Upper lobe of left lung (tissue), 6 donors: Measurements from ENCODE around the gene TMEM8B. TPM values are rescaled to one million over a fixed set of nuclear protein-coding genes. Genes with fewer than 3 reads are reported as not detected.
"Not testable (repeated sequence)": the region's sequence is repeated elsewhere in the genome, so short reads cannot be mapped to it uniquely, and the experiment has no call there.

Experiments
- ATAC-seq, 2 donors: fragments of 200-7000 bp; cut with Tn5 transposase; one replicate each; pipeline ENCODE4 v1.9.1; 2022; ENCODE audit warnings: mild to moderate bottlenecking in 2 of 2, moderate library complexity in 2 of 2; ENCODE audit not compliant: low FRiP score in 2 of 2
- DNase-seq, 2 donors: peaks; one replicate each; pipeline ENCODE4 v3.0.0-alpha.2; 2019 to 2020
- H3K27ac ChIP-seq, 4 donors: fragments of 200-600 bp; sonication (generic); one replicate each; pipeline ENCODE4 v1.5.1; 2016 to 2019
- H3K27me3 ChIP-seq, 4 donors: fragments of 200-600 bp; sonication (generic); one replicate each; pipeline ENCODE4 v1.5.1; 2017 to 2019
- H3K36me3 ChIP-seq, 4 donors: fragments of 200-600 bp; sonication (generic); one replicate each; pipeline ENCODE4 v1.5.1; 2016 to 2019
- H3K4me1 ChIP-seq, 4 donors: fragments of 200-600 bp; sonication (generic); one replicate each; pipeline ENCODE4 v1.5.1; 2018 to 2019
- H3K4me3 ChIP-seq, 4 donors: fragments of 200-600 bp; sonication (generic); one replicate each; pipeline ENCODE4 v1.5.1; 2017 to 2019; ENCODE audit warnings: mild to moderate bottlenecking in 2 of 4, moderate library complexity in 1 of 4
- H3K9me3 ChIP-seq, 4 donors: fragments of 200-600 bp; sonication (generic); one replicate each; pipeline ENCODE4 v1.5.1; 2018 to 2019
- EP300 ChIP-seq, 4 donors: sonication (generic); formaldehyde crosslinking; IDR thresholded peaks; one replicate each; pipeline ENCODE4 v1.5.1; 2017; ENCODE audit warnings: antibody characterized with exemption in 4 of 4, control low read depth in 2 of 4
- POLR2A ChIP-seq, 4 donors: fragments of 450-650 bp; IDR thresholded peaks; one replicate each; pipeline ENCODE4 v1.5.1; 2016 to 2017; ENCODE audit warnings: antibody characterized with exemption in 4 of 4, mild to moderate bottlenecking in 2 of 4
- POLR2AphosphoS5 ChIP-seq, 2 donors: sonication (generic); formaldehyde crosslinking; IDR thresholded peaks; one replicate each; pipeline ENCODE4 v1.5.1; 2017; ENCODE audit warnings: antibody characterized with exemption in 2 of 2
- WGBS, 2 donors: methylation state at CpG; one replicate each; pipeline ENCODE4 v1.1.5; 2017 to 2018; 5-methylcytosine and 5-hydroxymethylcytosine counted together
- total RNA-seq, 6 donors: library from RNA; depleted of rRNA in 4 of 6; stranded (reverse); fragments of >200 nt in 4 of 6; gene quantifications; one replicate each; pipeline versions ENCODE4 v1.1.0 to v1.2.1, GENCODE V29; 2016 to 2021
- TF ChIP-seq, protein P1 (sequence below), 6 experiments: fragments of 450-650 bp in 4 of 6; fragments of 200-600 bp in 2 of 6; sonication (generic) in 2 of 6; IDR thresholded peaks; one replicate each; pipeline ENCODE4 v1.5.1; 2016 to 2019; ENCODE audit warnings: antibody characterized with exemption in 6 of 6
- donor health status: DM: no; HTN: no; CAD: no; lungs with moderate emphysema.
- donor health status: DM: no; HTN: yes; CAD: no; lungs with severe emphysema.

The TMEM8B gene
- total RNA-seq, 6 donors from 2014 or later, result 6.5 to 21.0 (median 10.0) TPM

DNA sequence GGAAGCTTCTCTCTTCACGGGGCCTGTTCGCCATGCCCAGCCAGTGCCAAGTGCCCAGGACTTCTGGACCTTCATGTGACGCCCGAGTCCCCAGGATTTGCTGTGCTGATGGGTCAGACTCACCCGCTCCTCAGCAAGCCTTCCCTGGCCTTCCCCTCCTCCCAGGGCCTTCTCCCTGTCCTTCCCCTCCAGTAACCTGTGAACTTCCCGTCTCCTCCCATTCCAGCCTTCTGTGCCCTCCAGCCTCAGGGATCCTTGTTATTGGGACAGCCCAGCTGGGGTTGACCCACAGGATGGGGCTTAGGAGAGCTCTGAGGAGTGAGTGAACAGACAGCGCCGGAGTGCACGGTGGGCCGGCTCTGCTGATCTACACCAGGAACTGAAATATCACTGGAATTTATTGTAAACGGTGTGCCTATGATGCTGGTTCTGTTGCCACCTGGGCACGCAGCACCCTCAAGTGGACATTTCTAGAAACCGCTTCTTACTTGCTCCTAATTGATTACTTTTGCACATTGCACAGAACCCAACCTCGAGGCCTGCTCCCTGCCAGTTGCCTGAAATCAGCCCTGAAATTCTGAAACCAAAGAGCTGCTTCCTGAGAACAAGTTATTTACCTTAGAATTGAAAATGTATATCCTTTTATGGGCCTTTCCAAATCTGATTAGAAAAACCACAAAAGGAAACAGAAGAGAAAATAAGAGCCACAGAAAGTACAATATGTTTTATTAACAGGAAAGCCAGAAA, 81.8 kb downstream of the TMEM8B start:
- Histone ChIP-seq H3K9me3 (no peaks in the 10 kb centered on the region), H3K4me1 (peaks cover 52 to 76% (median 66%) of the 10 kb centered on the region in 4 donors), H3K36me3 (no peaks in the 10 kb centered on the region), H3K27me3 (no peaks in the 10 kb centered on the region), H3K27ac (peak overlapping the region; percentile 94 to 98 (median 95)), H3K4me3 (peak overlapping the region in 3 of 4 donors; percentile 30 to 46 (median 41))
- DNase-seq (peak; percentile 46 to 55), ATAC-seq (no peak)
- 43 to 46% methylated on average over 10 to 14 of the region's 14 CpGs for WGBS, 2 donors
- TF ChIP-seq POLR2A (IDR thresholded peaks at IDR 0.05) (peak in 1 of 4 donors; percentile 45), EP300 (IDR thresholded peaks at IDR 0.05) (no peak), POLR2AphosphoS5 (IDR thresholded peaks at IDR 0.05) (no peak)
- TF ChIP-seq, protein P1, sequence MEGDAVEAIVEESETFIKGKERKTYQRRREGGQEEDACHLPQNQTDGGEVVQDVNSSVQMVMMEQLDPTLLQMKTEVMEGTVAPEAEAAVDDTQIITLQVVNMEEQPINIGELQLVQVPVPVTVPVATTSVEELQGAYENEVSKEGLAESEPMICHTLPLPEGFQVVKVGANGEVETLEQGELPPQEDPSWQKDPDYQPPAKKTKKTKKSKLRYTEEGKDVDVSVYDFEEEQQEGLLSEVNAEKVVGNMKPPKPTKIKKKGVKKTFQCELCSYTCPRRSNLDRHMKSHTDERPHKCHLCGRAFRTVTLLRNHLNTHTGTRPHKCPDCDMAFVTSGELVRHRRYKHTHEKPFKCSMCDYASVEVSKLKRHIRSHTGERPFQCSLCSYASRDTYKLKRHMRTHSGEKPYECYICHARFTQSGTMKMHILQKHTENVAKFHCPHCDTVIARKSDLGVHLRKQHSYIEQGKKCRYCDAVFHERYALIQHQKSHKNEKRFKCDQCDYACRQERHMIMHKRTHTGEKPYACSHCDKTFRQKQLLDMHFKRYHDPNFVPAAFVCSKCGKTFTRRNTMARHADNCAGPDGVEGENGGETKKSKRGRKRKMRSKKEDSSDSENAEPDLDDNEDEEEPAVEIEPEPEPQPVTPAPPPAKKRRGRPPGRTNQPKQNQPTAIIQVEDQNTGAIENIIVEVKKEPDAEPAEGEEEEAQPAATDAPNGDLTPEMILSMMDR (IDR thresholded peaks at IDR 0.05), result peak in 5 of 6 experiments; percentile 23 to 63 (median 56)

- TF ChIP-seq POLR2AphosphoS5 (IDR thresholded peaks at IDR 0.05) (no peak), POLR2A (IDR thresholded peaks at IDR 0.05) (no peak), EP300 (IDR thresholded peaks at IDR 0.05) (no peak)
- TF ChIP-seq, protein P1 (IDR thresholded peaks at IDR 0.05), result no peak
- 66 to 70% methylated on average over 8 to 10 of the region's 10 CpGs for WGBS, 2 donors
- no peaks in the 10 kb centered on the region for H3K27me3 ChIP-seq
- no peaks in the 10 kb centered on the region for H3K36me3 ChIP-seq
- peak overlapping the region in 3 of 4 donors; percentile 0 to 46 (median 41) for H3K4me3 ChIP-seq
- DNase-seq (no peak), ATAC-seq (no peak)
- peaks cover 43 to 67% (median 57%) of the 10 kb centered on the region in 4 donors for H3K4me1 ChIP-seq
- H3K9me3 ChIP-seq, result no peaks in the 10 kb centered on the region
- H3K27ac ChIP-seq, result peak overlapping the region in 3 of 4 donors; percentile 72 to 98 (median 94)
Observed at GRCh38 chr9:35911690-35912089, 82.7 kb downstream of the TMEM8B start.

DNA sequence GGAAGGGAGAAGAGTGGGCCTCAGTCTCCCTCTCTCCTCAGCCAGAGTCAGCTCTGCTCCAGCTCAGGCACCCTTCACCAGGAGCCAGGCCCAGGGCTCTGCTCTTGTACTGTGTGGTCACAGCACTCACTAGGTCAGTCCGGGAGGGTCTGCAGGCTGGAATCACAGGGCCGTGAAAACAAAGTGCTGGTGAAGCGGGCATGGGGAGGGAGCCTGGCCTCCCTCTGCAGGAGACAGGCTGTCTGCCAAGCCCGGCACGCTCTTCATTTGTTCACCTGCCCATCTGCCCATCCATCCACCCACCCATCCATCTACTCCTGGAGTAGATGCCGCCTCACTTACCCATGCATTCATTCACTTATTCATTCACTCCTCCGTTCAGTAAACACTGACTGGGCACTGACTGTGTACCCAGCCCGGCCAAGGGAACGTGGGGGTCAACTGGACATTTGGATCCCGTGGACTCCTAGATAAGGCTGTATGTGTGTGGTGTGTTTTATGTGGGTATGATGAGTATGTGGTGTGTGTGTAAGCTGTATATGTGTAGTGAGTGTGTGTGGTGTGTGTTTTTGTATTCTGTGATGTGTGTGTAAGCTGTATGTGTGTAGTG, 83.9 kb downstream of the TMEM8B start:
- H3K9me3 ChIP-seq, result no peaks in the 10 kb centered on the region
- H3K36me3 ChIP-seq, result no peaks in the 10 kb centered on the region
- peak overlapping the region in 3 of 4 donors; percentile 4 to 46 (median 41) for H3K4me3 ChIP-seq
- peaks cover 31 to 55% (median 45%) of the 10 kb centered on the region in 4 donors for H3K4me1 ChIP-seq
- WGBS, 2 donors, result 46 to 73% methylated on average over 10 of the region's 10 CpGs
- no peak for DNase-seq
- H3K27ac ChIP-seq, result peak overlapping the region; percentile 55 to 98 (median 83)
- ATAC-seq, result no peak
- TF ChIP-seq EP300 (IDR thresholded peaks at IDR 0.05) (no peak), POLR2A (IDR thresholded peaks at IDR 0.05) (no peak), POLR2AphosphoS5 (IDR thresholded peaks at IDR 0.05) (no peak)
- TF ChIP-seq, protein P1 (IDR thresholded peaks at IDR 0.05), result no peak
- H3K27me3 ChIP-seq, result no peaks in the 10 kb centered on the region

- H3K4me3 ChIP-seq, ATAC-seq, DNase-seq, H3K27me3 ChIP-seq, H3K9me3 ChIP-seq, H3K36me3 ChIP-seq: not testable (repeated sequence)
- H3K27ac ChIP-seq, result peak overlapping the region in 3 of 4 donors; percentile 71 to 98 (median 94)
- peaks cover 26 to 50% (median 39%) of the 10 kb centered on the region in 4 donors for H3K4me1 ChIP-seq
Observed at GRCh38 chr9:35913429-35913828, 84.4 kb downstream of the TMEM8B start.

- WGBS, 2 donors, result 23 to 39% methylated on average over 5 to 9 of the region's 9 CpGs
- H3K4me3 ChIP-seq, result no peak overlapping the region
- ATAC-seq, result peak; percentile 38 to 49
Observed at GRCh38 chr9:35914301-35914807, 85.3 kb downstream of the TMEM8B start.

More at GRCh38 chr9:35914301-35914807, 85.3 kb downstream of the TMEM8B start:
- peak in 1 of 2 donors; percentile 56 for DNase-seq
- H3K27me3 ChIP-seq, result no peaks in the 10 kb centered on the region
- H3K27ac ChIP-seq, result peak overlapping the region; percentile 56 to 71 (median 68)
- no peaks in the 10 kb centered on the region for H3K36me3 ChIP-seq
- no peaks in the 10 kb centered on the region for H3K9me3 ChIP-seq
- peak; percentile 38 to 58 for TF ChIP-seq POLR2AphosphoS5 (IDR thresholded peaks at IDR 0.05)
- no peak for TF ChIP-seq POLR2A (IDR thresholded peaks at IDR 0.05)
- TF ChIP-seq, protein P1 (IDR thresholded peaks at IDR 0.05), result peak in 1 of 6 experiments; percentile 6
- peak in 1 of 4 donors; percentile 65 for TF ChIP-seq EP300 (IDR thresholded peaks at IDR 0.05)
- peaks cover 17 to 42% (median 32%) of the 10 kb centered on the region in 4 donors for H3K4me1 ChIP-seq
